Endothelial cell (in vitro differentiated cells): Measurements from ENCODE around the gene PUM1. TPM values are rescaled to one million over a fixed set of nuclear protein-coding genes. Genes with fewer than 3 reads are reported as not detected.

Source experiments
- DNase-seq: peaks from one replicate; pipeline ENCODE4 v3.0.0; 2021; ENCODE audit warnings: low spot score
- H3K27ac Mint-ChIP-seq: one replicate; pipeline ENCODE4 v1.8.0; 2021; ENCODE audit warnings: mixed read lengths, inconsistent platforms; ENCODE audit not compliant: unreplicated experiment
- H3K27me3 Mint-ChIP-seq: one replicate; pipeline ENCODE4 v1.8.0; 2021; ENCODE audit warnings: mild to moderate bottlenecking, moderate library complexity, mixed read lengths, inconsistent platforms; ENCODE audit not compliant: unreplicated experiment
- H3K36me3 Mint-ChIP-seq: one replicate; pipeline ENCODE4 v1.8.0; 2021; ENCODE audit warnings: mild to moderate bottlenecking, low read depth, mixed read lengths, inconsistent platforms; ENCODE audit not compliant: unreplicated experiment
- H3K4me1 Mint-ChIP-seq: one replicate; pipeline ENCODE4 v1.8.0; 2021; ENCODE audit warnings: mild to moderate bottlenecking, mixed read lengths, inconsistent platforms; ENCODE audit not compliant: unreplicated experiment
- H3K4me3 Mint-ChIP-seq: one replicate; pipeline ENCODE4 v1.8.0; 2021; ENCODE audit warnings: mild to moderate bottlenecking, mixed read lengths, inconsistent platforms; ENCODE audit not compliant: unreplicated experiment
- H3K9me3 Mint-ChIP-seq: one replicate; pipeline ENCODE4 v1.8.0; 2021; ENCODE audit warnings: mixed read lengths, inconsistent platforms; ENCODE audit not compliant: unreplicated experiment
- CTCF ChIP-seq: fragments of 200-600 bp; sonication (generic); IDR thresholded peaks from one replicate; pipeline ENCODE4 v1.5.0; 2021; ENCODE audit warnings: antibody characterized with exemption; ENCODE audit not compliant: unreplicated experiment
- total RNA-seq: library from RNA; stranded (reverse); fragmentation: NEBNext Ultra II Directional; extraction: Animal tissue kit (Norgen Biotek cat#: 25700); gene quantifications from one replicate; pipeline ENCODE4 v1.2.1, GENCODE V29; 2021; ENCODE audit not compliant: unreplicated experiment

The PUM1 gene
- total RNA-seq, 1 donor from 2014 or later = 135 TPM

- no peak for DNase-seq
- Mint-ChIP-seq H3K4me1 (no peaks in the 10 kb centered on the region), H3K27ac (no peak overlapping the region), H3K4me3 (no peak overlapping the region), H3K36me3 (no peaks in the 10 kb centered on the region), H3K9me3 (no peaks in the 10 kb centered on the region), H3K27me3 (peaks cover 2% of the 10 kb centered on the region)
- no peak for TF ChIP-seq CTCF
Measured at GRCh38 chr1:30919025-30919881, 146.3 kb downstream of the PUM1 start.

- Mint-ChIP-seq H3K4me1 (no peaks in the 10 kb centered on the region), H3K4me3 (no peak overlapping the region), H3K9me3 (no peaks in the 10 kb centered on the region), H3K27me3 (peaks cover 2% of the 10 kb centered on the region), H3K36me3 (no peaks in the 10 kb centered on the region), H3K27ac (no peak overlapping the region)
- no peak for TF ChIP-seq CTCF
- DNase-seq = no peak
Measured at GRCh38 chr1:30916296-30916695, 149.2 kb downstream of the PUM1 start.

- no peak overlapping the region for H3K27ac Mint-ChIP-seq
- no peak for DNase-seq
- peaks cover 3% of the 10 kb centered on the region for H3K4me1 Mint-ChIP-seq
- TF ChIP-seq CTCF = no peak
- no peaks in the 10 kb centered on the region for H3K9me3 Mint-ChIP-seq
- H3K4me3 Mint-ChIP-seq = no peak overlapping the region
- H3K36me3 Mint-ChIP-seq = no peaks in the 10 kb centered on the region
- H3K27me3 Mint-ChIP-seq = peaks cover 3% of the 10 kb centered on the region
Measured at GRCh38 chr1:30915491-30916230, 149.9 kb downstream of the PUM1 start.

- Mint-ChIP-seq H3K27ac (no peak overlapping the region), H3K36me3 (no peaks in the 10 kb centered on the region), H3K27me3 (peaks cover 6% of the 10 kb centered on the region), H3K4me1 (peaks cover 3% of the 10 kb centered on the region), H3K4me3 (no peak overlapping the region), H3K9me3 (no peaks in the 10 kb centered on the region)
- no peak for TF ChIP-seq CTCF
- DNase-seq = no peak
Measured at GRCh38 chr1:30914931-30915330, 150.6 kb downstream of the PUM1 start.

- Mint-ChIP-seq H3K4me1 (peaks cover 4% of the 10 kb centered on the region), H3K27me3 (peaks cover 9% of the 10 kb centered on the region), H3K4me3 (no peak overlapping the region), H3K27ac (no peak overlapping the region), H3K9me3 (no peaks in the 10 kb centered on the region), H3K36me3 (no peaks in the 10 kb centered on the region)
- no peak for DNase-seq
- TF ChIP-seq CTCF = no peak
Measured at GRCh38 chr1:30914587-30914922, 151.0 kb downstream of the PUM1 start.
